Measurements from ENCODE around the gene SURF2.
A peak's percentile ranks its signal among the peaks of the same experiment; 100 is the strongest.
"Not testable (repeated sequence)": the region's sequence is repeated elsewhere in the genome, so short reads cannot be mapped to it uniquely, and the experiment has no call there.

Gene SURF2

DNA sequence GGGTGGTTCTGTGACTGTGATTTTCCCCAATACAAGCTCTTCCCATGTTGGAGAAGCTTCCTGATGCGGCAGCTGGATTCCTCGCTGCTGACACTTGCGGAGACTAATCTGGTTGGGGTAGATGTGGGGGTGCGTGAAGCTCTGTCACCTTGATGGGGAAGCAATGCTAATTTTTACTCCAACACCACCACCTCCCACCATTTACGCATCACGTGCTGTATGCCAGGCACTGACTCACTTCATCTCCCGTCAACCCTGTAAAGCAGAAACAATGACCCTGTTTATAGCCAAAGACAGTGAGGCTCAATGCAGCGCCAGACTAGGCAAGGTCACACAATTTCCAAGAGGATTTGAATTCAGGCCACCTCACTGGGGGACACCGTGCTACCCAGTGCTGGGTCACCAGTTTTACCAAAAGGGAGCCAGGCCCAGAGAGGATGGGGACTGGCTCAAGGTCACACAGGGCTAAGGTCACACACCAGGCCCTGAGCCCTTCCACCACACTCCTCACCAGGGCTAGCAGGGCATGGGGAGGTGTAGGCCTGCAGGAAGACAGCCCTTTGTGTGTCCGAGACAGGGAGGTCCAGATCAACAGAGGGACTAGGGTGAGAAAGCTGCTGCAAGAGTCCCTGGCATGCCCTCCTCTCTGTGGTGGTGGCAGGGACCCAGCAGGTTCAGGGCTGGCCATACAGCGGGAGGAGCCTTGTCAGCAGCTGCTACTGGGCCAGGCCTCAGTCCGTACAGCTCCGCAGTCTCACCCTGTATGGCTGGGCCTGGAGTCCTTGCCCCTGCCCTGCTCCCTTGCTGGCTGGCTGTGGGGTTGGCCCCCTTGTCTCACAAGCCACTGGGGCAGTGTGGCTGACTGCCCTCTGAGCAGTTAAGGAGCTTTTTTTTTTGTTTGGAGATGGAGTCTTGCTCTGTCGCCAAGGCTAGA lies 23.1 kb downstream of the SURF2 start:
- DNase-seq: no peak

GRCh38 chr9:133380734-133381133 lies 24.4 kb downstream of the SURF2 start:
- no peak for DNase-seq

- no peak for DNase-seq
These were observed 26.3 kb downstream of the SURF2 start for GRCh38 chr9:133382507-133383141.

- DNase-seq: no peak
These were observed 27.1 kb downstream of the SURF2 start for GRCh38 chr9:133383438-133383837.

GRCh38 chr9:133384736-133385321 lies 28.5 kb downstream of the SURF2 start:
- no peak for DNase-seq

- no peak for DNase-seq
These were observed 29.1 kb downstream of the SURF2 start for GRCh38 chr9:133385452-133385851.

DNA sequence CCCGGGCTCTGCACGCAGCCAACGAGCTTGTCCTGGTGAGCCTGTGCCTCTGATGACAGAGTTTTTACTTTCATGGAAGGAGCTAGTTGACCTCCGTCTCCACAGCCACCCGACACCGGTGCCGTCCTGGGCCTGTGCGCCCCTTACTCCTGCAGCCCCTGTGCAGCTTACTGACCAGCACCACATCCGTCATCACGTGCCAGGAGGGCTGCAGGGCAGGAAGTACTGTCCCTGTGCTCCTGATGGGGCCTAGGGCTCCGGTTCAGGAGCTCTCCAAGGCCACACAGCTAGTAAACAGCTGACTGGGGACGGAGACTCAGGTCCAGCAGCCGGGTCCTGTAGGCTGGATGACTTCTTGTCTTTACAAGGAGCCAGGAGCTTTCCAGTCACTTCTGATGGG lies 30.0 kb downstream of the SURF2 start:
- no peak for DNase-seq

DNA sequence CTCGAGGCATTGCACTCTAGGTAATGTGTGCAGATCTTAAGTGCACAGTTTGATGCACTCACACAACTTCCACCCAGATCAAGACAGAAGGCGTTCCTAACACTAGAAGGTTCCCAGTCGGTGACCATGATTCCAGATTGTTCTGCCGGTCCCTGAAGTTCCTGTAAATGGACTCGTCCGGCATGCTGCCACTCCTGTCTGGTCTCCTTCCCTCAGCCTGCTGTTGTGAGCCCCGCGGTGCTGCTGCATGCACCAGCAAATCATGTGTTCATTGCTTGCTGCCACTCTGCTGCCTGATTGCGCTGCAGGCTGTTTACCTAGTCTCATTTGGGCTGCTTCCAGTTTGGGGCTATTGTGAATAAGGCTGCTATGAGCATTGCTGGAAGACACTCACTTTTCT lies 31.3 kb downstream of the SURF2 start:
- no peak for DNase-seq

- no peak for DNase-seq
These were observed 32.7 kb downstream of the SURF2 start for GRCh38 chr9:133389025-133389557.

DNA sequence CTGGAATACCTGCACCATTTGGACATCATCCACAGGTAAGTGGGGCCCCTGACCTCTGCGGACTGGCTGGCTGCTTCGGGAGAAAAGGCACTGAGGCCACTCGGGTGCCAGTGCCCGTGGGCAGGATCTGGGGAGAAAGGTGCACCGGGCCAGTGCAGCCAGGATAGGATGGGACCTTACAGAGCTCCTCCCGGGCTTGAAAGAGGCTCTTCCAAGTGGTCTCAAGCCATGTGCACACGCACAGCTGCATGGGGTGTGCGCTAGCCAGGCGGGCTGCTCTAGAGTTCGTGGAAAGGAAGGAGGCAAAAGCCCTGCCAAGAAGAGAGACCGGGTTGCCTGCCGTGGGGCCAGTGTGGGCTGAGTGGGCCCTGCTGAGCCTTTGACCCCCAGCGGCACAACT lies 33.2 kb downstream of the SURF2 start:
- no peak for DNase-seq

DNA sequence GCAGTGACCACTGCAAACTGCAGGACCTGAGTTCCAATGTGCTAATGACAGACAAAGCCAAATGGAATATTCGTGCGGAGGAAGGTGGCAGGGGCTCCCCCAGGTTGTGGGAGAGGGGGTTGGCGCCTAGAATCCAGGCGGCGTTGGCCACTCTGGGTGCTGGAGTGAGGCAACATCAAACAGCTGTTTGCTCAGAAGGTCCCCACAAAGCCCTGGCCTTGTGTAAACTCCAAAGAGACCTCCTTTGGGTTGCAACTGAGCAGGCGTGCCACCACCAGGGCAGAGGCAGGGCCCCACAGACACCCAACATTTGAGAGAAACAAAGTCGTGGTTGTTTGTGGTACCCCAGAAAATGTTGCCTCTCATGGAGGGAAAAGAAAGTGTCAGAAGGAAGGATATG lies 34.4 kb downstream of the SURF2 start:
- no peak for DNase-seq

DNA sequence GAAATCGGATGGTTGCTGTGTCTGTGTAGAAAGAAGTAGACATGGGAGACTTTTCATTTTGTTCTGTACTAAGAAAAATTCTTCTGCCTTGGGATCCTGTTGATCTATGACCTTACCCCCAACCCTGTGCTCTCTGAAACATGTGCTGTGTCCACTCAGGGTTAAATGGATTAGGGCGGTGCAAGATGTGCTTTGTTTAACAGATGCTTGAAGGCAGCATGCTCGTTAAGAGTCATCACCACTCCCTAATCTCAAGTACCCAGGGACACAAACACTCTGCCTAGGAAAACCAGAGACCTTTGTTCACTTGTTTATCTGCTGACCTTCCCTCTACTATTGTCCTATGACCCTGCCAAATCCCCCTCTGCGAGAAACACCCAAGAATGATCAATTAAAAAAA lies 35.1 kb downstream of the SURF2 start:
- not testable (repeated sequence) for DNase-seq

GRCh38 chr9:133392308-133392707 lies 36.0 kb downstream of the SURF2 start:
- not testable (repeated sequence) for DNase-seq

DNA sequence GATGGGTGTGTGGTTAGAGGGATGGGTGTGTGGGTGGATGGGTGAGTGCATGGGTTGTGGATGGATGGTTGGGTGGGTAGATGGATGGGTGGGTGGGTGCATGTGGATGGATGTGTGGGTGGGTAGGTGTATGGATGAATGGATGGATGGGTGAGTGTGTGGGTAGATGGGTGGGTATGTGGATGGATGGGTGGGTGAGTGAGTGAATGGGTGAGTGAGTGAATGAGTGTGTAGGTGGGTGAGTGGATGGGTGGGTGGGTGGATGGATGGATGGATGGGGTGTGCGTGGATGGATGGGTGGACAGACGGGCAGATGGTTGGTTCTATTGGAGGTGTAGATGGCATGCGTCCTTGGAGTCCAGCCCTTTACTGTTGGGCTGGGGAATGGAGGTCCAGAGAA lies 37.0 kb downstream of the SURF2 start:
- no peak for DNase-seq

DNA sequence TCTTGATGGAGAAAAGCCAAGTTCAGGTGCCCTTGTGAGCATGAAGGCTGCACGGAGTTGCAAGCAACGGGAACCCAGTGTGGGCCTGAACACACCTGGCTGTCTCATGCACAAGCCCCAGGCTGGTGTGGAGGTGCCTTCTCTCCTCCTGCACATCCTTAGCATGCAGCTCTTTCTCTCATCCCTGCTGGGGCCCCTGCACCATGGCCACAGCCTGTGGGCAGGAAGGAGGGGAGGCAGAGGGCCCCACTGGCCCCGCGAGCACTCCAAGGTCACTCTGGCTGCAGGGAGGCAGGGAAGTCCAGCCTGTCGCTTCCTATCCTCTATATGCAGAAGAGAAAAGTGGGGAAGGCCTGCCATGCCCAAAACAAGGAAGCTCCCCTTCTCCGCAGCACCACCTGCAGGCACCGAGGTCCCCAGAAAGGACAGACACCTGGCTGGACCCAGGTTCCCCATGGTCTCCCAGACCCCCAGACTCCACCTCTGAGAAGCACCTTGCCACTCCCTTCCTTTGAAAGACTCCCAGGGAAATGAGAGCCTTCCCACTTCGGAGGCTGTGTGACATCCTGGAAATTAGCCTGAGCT lies 38.4 kb downstream of the SURF2 start:
- no peak for DNase-seq

DNA sequence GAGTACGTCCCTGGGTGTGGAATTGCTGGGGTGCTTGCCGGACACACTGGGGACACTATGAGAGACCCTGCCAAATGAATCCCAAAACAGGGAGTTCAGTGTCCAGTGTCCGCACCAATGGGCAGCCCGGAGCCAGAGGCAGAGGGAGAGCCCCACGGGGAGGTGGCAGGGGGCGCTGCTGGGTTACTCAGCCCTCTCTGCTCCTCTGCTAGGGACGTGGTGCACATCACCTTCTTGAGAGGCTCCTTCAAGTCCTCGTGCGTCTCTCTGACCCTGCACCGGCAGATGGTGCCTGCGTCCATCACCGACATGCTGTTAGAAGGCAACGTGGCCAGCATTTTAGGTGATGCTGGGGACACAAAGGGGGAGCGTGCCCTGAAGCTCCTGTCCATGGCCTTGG lies 40.6 kb downstream of the SURF2 start:
- peak; percentile 8 for DNase-seq

DNA sequence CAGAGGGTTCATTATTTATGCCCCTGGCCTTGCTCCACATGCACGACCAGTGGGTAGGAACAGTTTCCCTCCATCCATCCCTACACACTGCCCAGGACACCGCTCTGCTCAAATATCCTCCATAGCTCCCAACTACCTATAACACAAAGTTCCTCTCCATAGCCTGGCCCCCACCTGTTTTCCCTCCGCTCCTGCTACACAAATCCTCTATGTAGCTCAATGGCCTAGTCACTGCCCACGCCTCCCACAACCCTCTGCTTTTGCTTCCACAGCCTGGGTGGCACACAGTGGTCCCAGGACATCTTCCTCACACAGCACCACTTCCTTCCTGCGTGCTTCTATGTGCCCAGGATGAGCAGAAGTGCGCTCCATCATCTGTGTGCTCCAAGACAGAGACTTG lies 41.0 kb downstream of the SURF2 start:
- DNase-seq: no peak

- no peak for DNase-seq
These were observed 41.5 kb downstream of the SURF2 start for GRCh38 chr9:133397895-133398294.

DNA sequence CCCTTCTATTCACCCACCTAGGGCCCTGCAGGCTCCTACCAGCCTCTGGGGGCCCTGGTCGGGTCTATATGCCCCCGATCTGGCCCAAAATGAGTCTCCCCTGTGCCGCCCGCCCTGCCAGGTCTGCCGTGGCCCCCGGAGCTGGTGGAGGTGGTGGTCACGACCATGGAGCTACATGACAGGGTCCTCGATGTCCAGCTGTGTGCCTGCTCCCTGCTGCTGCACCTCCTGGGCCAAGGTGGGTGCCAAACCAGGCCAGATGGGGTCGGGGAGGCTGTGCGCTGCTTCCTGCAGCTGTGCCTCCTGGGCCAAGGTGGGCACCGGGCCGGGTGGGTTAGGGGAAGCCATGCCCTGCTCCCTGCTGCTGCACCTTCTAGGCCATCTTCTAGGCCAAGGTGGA lies 43.9 kb downstream of the SURF2 start:
- no peak for DNase-seq

DNA sequence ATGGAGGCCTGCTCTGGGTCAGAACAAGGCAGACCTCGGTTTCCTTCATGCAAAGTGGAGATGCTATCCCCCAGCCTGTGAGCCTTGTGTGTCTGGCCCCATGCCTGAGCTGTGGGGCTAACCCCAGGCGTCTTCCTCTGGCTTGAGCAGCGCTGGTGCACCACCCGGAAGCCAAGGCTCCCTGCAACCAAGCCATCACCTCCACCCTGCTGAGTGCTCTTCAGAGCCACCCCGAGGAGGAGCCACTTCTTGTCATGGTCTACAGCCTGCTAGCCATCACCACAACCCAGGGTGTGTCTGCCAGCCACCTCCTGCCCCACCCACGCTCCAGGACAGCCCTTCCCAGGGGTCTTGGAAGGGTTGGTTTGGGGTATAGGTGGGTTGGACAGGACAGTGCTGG lies 45.2 kb downstream of the SURF2 start:
- no peak for DNase-seq

- DNase-seq: no peak
These were observed 46.3 kb downstream of the SURF2 start for GRCh38 chr9:133402689-133403088.

- no peak for DNase-seq
These were observed 47.6 kb downstream of the SURF2 start for GRCh38 chr9:133403766-133404453.

Measured in NCI-H1092 treated with DMSO at 0.1 percent for 48 hours (cell line).